GM18870 (cell line): Measurements from ENCODE around the gene KCNJ5.

Source experiments
- ATAC-seq: cut with Tn5 transposase; IDR thresholded peaks from one replicate; pipeline ENCODE4 v1.9.1; 2021; ENCODE audit warnings: moderate library complexity; ENCODE audit not compliant: unreplicated experiment

Gene KCNJ5

DNA sequence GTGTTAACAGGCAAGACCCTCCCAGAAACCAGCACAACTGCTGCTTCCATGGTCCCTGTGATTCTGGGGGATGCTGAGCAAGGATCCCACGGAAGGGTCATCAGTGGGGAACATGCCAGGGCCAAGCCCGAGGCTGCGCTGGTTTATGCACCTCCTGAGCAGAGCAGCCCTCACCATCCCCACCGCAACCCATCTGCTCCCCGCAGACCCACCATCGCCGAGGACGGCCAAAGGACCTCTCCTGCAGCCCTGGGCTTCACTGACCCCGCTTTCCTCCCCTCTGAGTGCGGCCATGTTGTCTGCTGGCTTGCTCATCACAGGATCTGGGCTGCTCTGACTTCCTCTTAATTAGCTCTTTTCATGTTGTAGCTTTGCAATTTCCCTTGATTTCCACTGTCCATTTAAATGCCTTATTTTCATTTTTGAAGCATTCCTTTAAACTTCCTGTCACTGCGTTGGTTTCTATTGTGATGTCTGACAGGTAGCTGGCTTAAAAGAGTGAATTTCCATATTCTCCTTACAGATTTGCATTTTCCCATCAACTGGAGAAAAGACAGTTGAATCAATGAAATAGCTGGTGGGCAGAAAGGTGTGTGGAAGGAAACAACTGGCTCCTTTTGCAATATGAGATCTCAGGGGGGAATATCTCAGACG is 36.7 kb downstream of the KCNJ5 start:
- no peak for ATAC-seq

DNA sequence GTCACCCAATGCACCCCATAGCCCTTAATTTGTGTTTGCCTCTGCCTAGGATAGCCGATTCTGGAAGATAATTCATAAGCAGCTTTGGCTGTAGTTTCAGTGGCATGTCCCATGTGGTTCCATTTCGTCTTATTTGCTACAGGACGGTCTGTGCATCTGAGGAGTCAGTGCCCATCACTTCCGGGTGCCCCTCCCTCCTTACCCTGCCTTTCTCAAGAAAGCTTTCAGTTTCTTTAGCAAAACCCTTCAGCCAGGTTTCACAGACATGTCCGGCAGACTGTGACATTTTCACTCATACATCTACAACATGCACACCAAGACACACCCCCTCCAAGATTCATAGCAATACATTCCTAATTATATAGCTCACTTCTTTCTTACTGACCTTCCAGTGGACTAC is 37.2 kb downstream of the KCNJ5 start:
- peak; percentile 99 for ATAC-seq

DNA sequence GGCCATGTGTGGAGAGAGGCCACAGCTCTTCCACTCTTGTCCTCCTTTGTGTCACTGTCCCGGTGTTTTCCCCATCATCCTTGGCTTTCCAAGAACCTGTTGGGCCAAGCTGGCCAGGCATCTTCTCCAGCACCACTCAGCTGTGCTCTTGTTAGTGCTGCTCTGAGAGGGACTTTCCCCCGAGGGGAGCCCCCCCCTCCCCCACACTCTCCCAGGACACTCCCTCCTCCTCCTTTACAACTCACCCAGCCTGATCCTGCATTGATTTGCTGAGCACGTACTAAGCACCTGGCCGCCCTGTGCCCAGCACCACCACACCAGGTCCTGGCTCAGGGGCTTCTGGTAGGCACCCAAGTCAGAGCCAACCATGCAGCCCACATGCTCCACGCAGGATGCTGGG is 38.3 kb downstream of the KCNJ5 start:
- ATAC-seq: no peak

GRCh38 chr11:128929991-128930390 is 38.8 kb downstream of the KCNJ5 start:
- ATAC-seq: no peak

- no peak for ATAC-seq
Observed at GRCh38 chr11:128931066-128931465, 39.9 kb downstream of the KCNJ5 start.

GRCh38 chr11:128931668-128932067 is 40.5 kb downstream of the KCNJ5 start:
- no peak for ATAC-seq

DNA sequence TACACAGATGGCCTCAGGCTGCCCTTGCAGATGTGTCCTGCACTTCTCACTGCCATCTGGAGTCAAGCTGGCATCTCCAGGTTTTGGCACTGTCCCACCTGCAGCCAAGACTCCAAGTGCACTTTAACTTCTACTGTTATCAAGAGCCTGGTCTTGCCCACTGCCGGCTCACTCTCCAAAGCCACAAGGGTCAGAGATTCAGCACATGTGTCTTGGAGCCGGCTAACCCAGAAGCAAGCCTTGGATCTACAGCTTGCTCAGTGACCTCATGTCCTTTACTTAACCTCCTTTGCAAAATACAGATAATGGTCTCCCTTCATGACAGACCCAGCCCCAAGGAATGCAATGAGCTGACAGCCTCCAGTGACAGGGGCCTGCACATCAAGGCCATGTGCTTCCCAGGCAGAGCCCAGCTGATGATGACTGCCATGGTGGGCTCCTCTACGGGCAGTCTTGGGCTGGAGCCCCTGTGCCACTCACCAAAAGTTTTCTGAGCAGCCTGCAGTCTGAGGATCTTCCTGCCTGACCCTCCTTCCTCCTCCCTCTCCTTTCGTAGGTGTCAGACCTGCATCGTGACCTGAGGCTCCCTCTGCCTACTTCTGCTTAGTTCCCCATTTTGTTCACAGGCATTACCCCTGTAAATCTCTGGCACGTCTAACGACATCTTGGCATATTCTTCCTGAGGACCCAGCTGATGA is 42.5 kb downstream of the KCNJ5 start:
- no peak for ATAC-seq

- ATAC-seq: no peak
Observed at GRCh38 chr11:128934351-128934750, 43.2 kb downstream of the KCNJ5 start.

DNA sequence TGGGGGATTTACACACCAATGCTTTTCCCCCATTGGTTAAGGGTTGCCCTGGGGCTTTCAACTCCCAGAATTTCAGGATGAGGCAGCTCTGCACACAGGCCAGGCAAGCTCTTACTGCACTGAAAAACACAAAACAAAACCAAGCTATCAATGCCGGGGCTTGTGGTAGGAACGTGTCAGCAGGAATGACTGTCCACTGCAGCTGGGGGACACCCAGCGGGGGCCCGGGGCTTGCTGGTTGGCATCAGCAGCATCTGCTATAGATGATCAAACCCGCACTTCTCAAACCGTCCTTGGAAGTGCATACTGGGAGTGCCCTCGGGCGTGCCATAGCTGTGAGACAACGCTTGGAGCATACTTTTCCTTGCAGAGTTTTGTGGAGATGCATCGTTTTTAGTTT is 43.8 kb downstream of the KCNJ5 start:
- no peak for ATAC-seq

GRCh38 chr11:128936606-128937251 is 45.6 kb downstream of the KCNJ5 start:
- ATAC-seq: no peak

DNA sequence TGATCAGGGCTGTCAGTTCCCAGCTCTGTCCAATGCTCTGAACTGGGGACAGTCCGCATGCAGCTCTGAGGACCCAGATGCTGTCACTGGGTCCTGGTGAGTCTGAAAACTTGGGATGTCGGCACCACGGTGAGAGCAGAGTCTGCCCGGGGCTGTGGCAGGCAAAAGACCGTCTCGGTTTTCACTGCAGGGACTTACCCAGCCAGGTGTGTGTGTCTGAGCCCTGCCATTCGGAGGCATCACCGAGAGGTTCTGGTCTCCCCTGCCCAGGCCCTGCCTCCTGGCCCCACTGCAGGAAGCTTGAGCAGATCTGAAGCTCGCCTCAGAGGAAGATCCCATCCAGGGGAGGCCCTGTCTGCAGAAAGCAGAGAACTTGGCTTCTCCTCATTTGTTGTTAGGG is 46.3 kb downstream of the KCNJ5 start:
- no peak for ATAC-seq

DNA sequence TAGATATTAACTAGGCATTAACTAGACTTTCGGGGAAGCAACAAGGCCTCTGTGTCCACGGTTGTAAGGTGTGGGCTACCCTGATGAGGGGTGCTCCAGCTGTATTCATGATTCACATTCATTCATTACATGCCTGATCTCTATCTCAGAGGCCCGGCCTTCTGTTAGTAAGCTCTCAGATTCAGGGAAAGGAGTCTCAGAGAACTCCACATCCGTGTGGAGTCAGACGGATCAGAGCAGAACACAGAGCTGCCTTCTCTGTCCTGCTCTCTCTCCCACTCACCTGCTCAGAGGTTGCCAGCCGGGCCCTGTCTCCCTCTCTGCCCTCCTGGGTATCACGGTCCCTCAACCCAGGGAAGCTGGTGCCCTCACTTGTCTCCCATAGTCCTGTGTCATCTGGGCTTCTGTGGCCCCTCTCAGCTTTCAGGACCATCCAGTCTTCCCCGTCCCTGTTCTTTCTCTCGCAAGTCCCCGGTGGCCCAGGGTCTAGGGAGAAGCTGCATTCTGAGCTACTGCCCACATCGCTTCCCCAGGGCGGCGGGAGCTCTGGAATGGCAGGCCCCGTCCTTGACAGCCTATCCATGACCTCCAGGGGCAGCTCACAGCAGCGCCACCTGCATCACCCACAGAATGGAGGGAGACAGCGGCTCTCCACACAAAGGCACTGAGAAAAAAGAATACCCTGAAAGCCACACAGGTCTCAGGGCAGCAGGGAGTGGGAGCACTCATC is 47.2 kb downstream of the KCNJ5 start:
- no peak for ATAC-seq

- ATAC-seq: no peak
Observed at GRCh38 chr11:128939591-128939990, 48.4 kb downstream of the KCNJ5 start.

GRCh38 chr11:128940156-128940555 is 49.0 kb downstream of the KCNJ5 start:
- no peak for ATAC-seq

GRCh38 chr11:128940603-128941002 is 49.4 kb downstream of the KCNJ5 start:
- no peak for ATAC-seq

DNA sequence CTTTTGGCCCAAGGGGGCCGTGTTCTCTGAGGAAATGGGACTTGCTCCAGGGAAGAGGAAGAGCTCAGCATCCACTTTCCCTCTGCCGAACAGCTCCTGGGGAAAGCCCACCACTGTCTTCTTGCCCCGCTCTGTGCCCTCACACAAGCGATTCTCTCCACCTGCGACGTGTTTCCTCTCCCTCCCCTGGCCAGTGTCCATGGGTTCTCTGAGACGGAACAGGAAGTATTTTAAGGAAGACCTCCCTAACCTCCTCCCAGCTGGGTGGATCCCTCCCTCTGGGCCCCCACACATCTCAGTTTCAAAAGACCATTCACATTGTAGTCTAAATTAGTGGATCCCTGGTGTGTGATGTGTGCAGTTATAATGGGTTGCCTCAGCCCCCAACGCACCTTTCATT is 50.0 kb downstream of the KCNJ5 start:
- ATAC-seq: no peak

DNA sequence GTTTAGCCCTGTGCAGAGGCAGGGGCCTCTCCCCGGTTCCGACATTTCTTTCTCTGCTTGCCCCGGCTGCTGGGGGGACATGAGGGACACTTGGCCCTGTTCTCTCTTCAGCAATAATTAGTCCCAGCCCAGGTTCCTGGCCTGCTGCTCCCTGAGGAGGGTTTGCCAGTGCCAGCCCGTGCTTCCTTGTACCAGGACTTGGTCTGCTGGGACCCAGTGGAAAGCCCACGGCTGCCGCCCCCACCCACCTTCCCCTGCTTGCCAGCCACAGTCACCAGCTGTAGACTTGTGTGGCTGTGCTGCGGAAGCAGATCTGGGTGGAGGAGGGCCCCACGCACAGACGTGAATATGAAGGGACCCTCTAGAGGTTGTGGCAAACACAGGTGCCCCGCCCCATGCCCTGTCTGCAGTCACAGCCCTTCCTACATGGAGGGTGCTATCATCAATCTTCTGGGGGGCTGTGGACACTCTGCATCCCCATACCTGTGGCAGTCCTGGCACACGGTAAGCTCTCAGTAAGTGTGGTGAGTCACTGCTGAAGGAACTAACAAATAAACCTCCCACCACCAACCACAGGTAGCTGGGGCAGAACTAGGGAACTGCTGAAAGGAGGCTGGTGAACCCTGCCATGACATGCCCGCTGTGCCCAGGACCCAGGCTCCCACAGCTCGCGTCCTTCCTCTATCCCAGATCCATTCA is 50.6 kb downstream of the KCNJ5 start:
- no peak for ATAC-seq

DNA sequence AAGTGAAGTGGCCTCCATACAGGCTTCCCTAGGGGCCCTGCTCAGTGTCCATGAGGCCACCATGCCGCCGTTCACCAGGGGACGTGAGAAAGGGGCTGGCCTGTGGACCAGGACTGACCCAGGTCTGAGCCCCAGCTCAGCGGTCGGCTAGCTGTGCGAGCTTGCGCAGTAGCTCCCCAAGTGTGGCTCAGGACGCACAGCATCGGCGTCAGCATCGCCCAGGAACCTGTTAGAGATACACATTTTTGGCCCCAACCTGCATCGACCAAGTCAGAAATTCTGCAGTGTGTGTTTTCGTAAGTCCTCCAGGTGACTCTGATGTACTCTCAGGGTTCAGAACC is 51.1 kb downstream of the KCNJ5 start:
- ATAC-seq: no peak

GRCh38 chr11:128942817-128943427 is 51.8 kb downstream of the KCNJ5 start, which contains the start of gene TP53AIP1:
TSS of gene TP53AIP1 (minus strand) at chr11:128942871. CDS start at chr11:128937818, 5,053 bp downstream.
- no peak for ATAC-seq

GRCh38 chr11:128943428-128943976 is 52.3 kb downstream of the KCNJ5 start:
- no peak for ATAC-seq
